Choroid plexus epithelial cell (primary cell): ENCODE data around the gene CARD11.

ENCODE experiments used
- DNase-seq: peaks from one replicate; pipeline ENCODE4 v3.0.0-alpha.2; 2010; ENCODE audit warnings: low read depth
- H3K4me3 ChIP-seq: 2 replicates; pipeline ENCODE4 v1.5.1; 2011; ENCODE audit warnings: low read depth, mild to moderate bottlenecking, control low read depth, low read length, moderate library complexity
- TF ChIP-seq, protein P1 (sequence below): conservative IDR thresholded peaks from 2 replicates; pipeline ENCODE4 v1.5.1; 2011; ENCODE audit warnings: low read depth, mild to moderate bottlenecking, control low read depth, inconsistent platforms, low read length, moderate library complexity

Gene CARD11

GRCh38 chr7:2943851-2944601, 99.6 kb downstream of the CARD11 start:
- no peak for DNase-seq
- no peak overlapping the region for H3K4me3 ChIP-seq
- TF ChIP-seq, protein P1, sequence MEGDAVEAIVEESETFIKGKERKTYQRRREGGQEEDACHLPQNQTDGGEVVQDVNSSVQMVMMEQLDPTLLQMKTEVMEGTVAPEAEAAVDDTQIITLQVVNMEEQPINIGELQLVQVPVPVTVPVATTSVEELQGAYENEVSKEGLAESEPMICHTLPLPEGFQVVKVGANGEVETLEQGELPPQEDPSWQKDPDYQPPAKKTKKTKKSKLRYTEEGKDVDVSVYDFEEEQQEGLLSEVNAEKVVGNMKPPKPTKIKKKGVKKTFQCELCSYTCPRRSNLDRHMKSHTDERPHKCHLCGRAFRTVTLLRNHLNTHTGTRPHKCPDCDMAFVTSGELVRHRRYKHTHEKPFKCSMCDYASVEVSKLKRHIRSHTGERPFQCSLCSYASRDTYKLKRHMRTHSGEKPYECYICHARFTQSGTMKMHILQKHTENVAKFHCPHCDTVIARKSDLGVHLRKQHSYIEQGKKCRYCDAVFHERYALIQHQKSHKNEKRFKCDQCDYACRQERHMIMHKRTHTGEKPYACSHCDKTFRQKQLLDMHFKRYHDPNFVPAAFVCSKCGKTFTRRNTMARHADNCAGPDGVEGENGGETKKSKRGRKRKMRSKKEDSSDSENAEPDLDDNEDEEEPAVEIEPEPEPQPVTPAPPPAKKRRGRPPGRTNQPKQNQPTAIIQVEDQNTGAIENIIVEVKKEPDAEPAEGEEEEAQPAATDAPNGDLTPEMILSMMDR = no peak

DNA sequence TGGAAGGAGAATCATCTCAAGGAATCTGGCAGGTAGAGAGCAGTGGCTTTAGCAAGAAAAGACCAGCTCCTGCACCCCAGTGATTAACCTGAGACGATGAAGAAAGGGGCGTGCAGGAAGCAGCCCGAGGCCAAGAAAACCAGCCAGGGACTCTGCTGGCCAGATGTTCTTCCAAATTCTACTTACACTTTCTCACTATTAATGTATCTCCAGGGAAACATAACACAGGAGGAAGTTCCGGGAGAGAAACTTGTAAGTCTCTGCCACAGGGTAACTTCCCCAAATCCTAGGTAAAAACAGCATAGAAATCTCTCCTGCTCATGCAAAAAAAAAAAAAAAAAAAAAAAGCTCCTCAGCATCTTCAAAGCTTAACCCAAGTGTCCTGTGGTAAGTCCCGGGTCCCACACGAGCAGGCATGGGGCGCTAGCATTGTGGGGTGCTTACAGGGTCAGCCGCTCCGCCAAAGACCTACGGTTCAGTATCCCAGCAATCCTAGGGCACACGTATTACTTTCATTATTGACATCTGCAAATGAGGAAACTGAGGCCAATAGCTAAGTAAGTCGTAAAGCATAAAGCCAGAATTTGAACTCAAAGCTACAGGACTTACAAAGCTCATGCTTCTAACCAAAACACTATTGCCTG, 102.3 kb downstream of the CARD11 start:
- TF ChIP-seq, protein P1 = no peak
- no peak for DNase-seq
- no peak overlapping the region for H3K4me3 ChIP-seq

- TF ChIP-seq, protein P1 = no peak
These were observed 103.2 kb downstream of the CARD11 start for GRCh38 chr7:2940466-2940865.

DNA sequence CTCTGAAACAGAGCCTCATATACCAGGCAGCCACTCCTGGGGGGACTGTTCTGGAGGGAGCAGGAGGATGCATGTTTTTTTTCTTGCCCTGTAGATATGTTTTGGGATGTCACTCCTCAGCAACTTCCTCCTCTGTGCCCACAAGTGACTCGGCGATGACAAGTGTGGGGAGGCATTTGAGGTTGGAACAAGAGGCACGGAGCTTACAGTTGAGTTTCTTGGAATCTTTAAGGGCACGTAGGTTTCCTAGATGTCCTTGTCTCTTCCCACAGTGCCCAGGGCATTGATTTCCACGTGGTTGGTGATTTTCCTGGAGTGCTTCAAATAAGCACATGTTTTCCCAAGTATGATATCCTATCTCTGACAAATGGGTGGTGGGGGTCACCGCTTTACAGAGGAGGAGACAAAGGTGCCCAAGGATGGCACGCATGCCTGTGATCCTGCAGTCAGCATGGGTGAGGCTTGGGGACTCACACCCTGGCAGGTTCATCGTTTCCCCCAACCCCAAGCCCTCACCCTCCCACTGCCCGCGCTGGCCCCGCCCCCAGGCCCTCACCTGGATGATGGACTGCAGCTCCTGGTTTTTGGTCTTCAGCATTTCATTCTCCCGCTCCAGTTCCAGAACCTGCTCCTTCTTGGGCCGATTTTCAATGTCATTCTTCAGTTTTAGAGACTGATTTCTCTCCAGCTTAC, 104.3 kb downstream of the CARD11 start:
- H3K4me3 ChIP-seq = no peak overlapping the region
- DNase-seq = no peak
- TF ChIP-seq, protein P1 = no peak

More at GRCh38 chr7:2940466-2940865, 103.2 kb downstream of the CARD11 start:
- no peak overlapping the region for H3K4me3 ChIP-seq
- no peak for DNase-seq

GRCh38 chr7:2938514-2939192, 105.0 kb downstream of the CARD11 start:
- no peak for DNase-seq
- TF ChIP-seq, protein P1 = no peak

DNA sequence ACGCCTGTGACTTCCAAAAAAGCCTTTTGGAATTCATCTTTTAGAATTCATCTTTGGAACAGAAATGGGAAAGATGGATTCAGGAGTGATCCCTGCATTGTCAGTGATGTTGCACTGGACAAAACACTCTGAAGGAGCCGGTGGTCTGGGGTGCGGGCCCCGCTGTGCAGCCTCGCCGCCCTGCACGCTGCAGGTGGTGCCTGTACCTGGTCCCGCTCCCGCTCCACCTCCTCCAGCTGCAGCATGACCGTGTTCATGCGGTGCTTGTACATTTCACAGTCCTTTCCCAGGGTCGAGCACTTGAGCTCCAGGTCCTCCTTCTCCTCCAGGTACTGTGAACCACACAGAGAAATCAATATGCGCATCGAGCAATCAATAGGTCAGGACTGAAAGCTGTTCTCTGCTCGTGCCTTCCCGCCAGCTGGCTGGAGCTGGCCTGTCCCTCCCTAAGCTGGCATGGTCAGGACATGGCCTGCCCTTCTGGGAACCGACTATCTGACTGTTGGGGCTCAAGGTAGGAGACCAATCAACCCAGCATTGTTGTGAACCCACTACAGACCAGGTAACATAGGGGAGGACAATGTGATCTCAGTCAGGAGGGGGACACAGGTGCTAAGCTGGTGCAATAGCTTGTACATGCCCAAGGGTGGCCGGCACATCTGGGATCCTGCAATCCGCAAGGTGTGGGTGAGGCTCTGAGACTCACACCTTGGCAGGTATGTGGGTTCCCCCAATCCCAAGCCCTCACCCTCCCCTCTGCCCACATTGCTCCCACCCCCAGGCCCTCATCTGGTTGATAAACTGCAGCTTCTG, 105.8 kb downstream of the CARD11 start:
- TF ChIP-seq, protein P1 = no peak
- no peak for DNase-seq
- H3K4me3 ChIP-seq = no peak overlapping the region

More at GRCh38 chr7:2938514-2939192, 105.0 kb downstream of the CARD11 start:
- H3K4me3 ChIP-seq = no peak overlapping the region
